HG03097 (cell line): ENCODE measurements around the gene DAGLB.
"Not testable (repeated sequence)": the region's sequence is repeated elsewhere in the genome, so short reads cannot be mapped to it uniquely, and the experiment has no call there.

Experiments used
- ATAC-seq: cut with Tn5 transposase; IDR thresholded peaks from one replicate; pipeline ENCODE4 v1.9.1; 2021; ENCODE audit not compliant: unreplicated experiment, low FRiP score

DAGLB gene

GRCh38 chr7:6461946-6462550, 14.3 kb upstream of the DAGLB start:
- ATAC-seq: no peak

GRCh38 chr7:6460990-6461584, 13.3 kb upstream of the DAGLB start:
- ATAC-seq: no peak

GRCh38 chr7:6460303-6460702, 12.5 kb upstream of the DAGLB start:
- no peak for ATAC-seq

GRCh38 chr7:6458676-6459075, 10.9 kb upstream of the DAGLB start:
- ATAC-seq: not testable (repeated sequence)

GRCh38 chr7:6453734-6454133, 6.0 kb upstream of the DAGLB start:
- no peak for ATAC-seq

- ATAC-seq: no peak
Observed at GRCh38 chr7:6451224-6451705, 3.5 kb upstream of the DAGLB start.

GRCh38 chr7:6450591-6450990, 2.8 kb upstream of the DAGLB start:
- not testable (repeated sequence) for ATAC-seq

GRCh38 chr7:6449884-6450283, 2.1 kb upstream of the DAGLB start:
- ATAC-seq: not testable (repeated sequence)

GRCh38 chr7:6448943-6449543, 1.3 kb upstream of the DAGLB start:
- no peak for ATAC-seq

- peak; percentile 30 for ATAC-seq
Observed at GRCh38 chr7:6446838-6447580, 745 bp downstream of the DAGLB start.

GRCh38 chr7:6444516-6445269, 3.1 kb downstream of the DAGLB start:
- no peak for ATAC-seq

GRCh38 chr7:6443372-6443941, 4.3 kb downstream of the DAGLB start:
- no peak for ATAC-seq

GRCh38 chr7:6442114-6442513, 5.6 kb downstream of the DAGLB start:
- no peak for ATAC-seq

GRCh38 chr7:6440381-6440780, 7.4 kb downstream of the DAGLB start:
- ATAC-seq: no peak

GRCh38 chr7:6438427-6438826, 9.3 kb downstream of the DAGLB start:
- ATAC-seq: no peak

GRCh38 chr7:6437251-6437650, 10.5 kb downstream of the DAGLB start:
- ATAC-seq: no peak

- ATAC-seq: no peak
Observed at GRCh38 chr7:6436385-6436685, 11.4 kb downstream of the DAGLB start.

- peak; percentile 66 for ATAC-seq
Observed at GRCh38 chr7:6435486-6436384, 12.0 kb downstream of the DAGLB start.

GRCh38 chr7:6433784-6434615, 13.8 kb downstream of the DAGLB start:
- ATAC-seq: no peak
